Measurements from ENCODE around the gene ZNF765. TPM values are rescaled to one million over a fixed set of nuclear protein-coding genes. Genes with fewer than 3 reads are reported as not detected.

Gene ZNF765
- total and polyA plus RNA-seq, 10 donors: 2.2 to 15.9 (median 11.1) TPM

DNA sequence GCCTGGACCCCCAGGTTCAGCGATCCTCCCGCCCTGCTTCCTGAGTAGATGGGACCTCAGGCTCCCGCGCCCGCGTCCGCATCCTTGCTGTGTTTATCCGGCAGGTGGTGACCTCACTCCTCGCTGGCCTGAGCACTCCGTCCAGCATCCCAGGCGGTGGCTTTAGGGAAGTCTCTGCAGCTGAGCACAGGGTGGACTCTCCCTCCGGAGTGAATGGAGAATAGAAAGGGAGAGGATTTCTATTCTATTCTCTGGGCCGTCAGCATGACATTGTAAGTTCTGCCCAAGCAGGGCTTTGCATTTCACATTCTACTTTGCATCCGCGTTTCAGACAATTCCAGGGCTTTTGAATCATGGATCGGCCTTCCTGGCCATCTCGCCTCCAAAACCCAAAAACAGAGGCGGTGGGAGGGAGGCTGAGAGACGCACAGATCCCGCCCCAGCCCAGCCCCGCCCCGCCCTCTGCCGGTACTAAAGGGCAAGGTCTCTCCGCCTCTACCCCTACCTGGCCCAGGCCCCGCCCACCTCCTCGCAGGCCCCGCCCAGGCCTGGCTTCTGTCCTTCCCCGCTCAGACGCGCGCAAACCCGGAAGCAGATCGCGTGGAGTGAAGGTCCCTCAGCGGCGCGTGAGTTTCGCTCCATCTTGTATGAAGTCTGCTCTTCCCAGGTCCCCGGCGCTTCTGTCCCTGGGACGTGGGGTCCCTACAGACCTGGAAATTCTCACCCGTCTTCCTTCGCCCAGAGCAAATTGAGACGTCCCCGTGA is 29.6 kb upstream of the ZNF765 start, which contains the start of gene ZNF525:
ZNF525 (plus strand) TSS at position 572 of the 765 bp plus-strand sequence. CDS start 6,577 bp downstream, outside the sequence.
- 0 to 8% (median 1%) methylated on average over 31 to 45 of the region's 45 CpGs for whole genome bisulfite sequencing, 5 donors
- TF ChIP-seq, protein P1, sequence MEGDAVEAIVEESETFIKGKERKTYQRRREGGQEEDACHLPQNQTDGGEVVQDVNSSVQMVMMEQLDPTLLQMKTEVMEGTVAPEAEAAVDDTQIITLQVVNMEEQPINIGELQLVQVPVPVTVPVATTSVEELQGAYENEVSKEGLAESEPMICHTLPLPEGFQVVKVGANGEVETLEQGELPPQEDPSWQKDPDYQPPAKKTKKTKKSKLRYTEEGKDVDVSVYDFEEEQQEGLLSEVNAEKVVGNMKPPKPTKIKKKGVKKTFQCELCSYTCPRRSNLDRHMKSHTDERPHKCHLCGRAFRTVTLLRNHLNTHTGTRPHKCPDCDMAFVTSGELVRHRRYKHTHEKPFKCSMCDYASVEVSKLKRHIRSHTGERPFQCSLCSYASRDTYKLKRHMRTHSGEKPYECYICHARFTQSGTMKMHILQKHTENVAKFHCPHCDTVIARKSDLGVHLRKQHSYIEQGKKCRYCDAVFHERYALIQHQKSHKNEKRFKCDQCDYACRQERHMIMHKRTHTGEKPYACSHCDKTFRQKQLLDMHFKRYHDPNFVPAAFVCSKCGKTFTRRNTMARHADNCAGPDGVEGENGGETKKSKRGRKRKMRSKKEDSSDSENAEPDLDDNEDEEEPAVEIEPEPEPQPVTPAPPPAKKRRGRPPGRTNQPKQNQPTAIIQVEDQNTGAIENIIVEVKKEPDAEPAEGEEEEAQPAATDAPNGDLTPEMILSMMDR (IDR thresholded peaks at IDR 0.05 in 8 of 11, conservative IDR thresholded peaks at IDR 0.05 in 3 of 11): peak in 9 of 11 experiments; percentile 8 to 80 (median 62)
- TF ChIP-seq POLR2A (IDR thresholded peaks at IDR 0.05): no peak
- peak; percentile 91 to 93 (median 93) for TF ChIP-seq POLR2AphosphoS5 (IDR thresholded peaks at IDR 0.05)
- Histone ChIP-seq H3K36me3 (peaks cover 0 to 4% (median 0%) of the 10 kb centered on the region in 6 donors), H3K27ac (peak within 1 kb of the TSS; percentile 30 to 88 (median 79)), H3K4me1 (peaks cover 0 to 20% (median 14%) of the 10 kb centered on the region in 6 donors), H3K9me3 (peaks cover 0 to 14% (median 0%) of the 10 kb centered on the region in 8 donors), H3K27me3 (replicated peaks in 1 of 7) (no peaks in the 10 kb centered on the region), H3K4me3 (peak within 1 kb of the TSS; percentile 48 to 90 (median 68))
- intact Hi-C loops (cut with DNase I; ENCODE audit: low total_unique reads): loop anchor here (10.0 kb wide), 1 partner anchor 171 kb away; the partner anchor contains the start of gene ZNF665
- DNase-seq: peak; percentile 99

DNA sequence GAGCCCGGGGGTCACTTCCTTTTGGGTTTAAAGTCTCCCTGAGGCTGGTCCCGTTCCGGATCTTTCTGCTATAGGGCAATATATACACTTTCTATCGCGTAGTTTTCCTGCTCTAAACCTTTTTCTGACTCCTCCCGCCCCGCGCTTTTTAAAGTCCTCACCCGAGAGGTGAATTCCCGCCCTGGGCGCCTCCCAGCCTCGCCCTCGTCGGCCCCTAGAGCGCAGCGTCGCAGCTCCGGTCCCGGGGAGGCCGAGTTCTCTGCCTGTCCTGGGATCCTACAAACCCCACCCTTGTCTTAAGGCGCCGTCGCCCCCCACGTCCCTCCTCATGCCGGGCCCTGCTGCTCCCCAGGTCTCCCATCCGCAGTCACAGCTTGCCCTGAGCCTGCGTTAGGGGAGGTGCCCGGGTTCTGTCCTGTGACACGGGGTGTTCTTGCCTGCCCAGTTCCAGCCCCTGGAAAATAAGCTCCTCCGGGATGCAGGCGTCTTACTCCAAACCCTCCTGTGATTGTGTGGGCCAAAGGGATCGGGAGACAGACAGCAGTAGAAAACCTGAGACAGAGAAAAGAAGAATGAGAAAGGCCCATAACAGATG is 29.0 kb upstream of the ZNF765 start:
- Histone ChIP-seq H3K27ac (peak overlapping the region; percentile 30 to 88 (median 79)), H3K27me3 (replicated peaks in 1 of 7) (no peaks in the 10 kb centered on the region), H3K4me1 (peaks cover 0 to 20% (median 14%) of the 10 kb centered on the region in 6 donors), H3K4me3 (peak overlapping the region; percentile 48 to 90 (median 68)), H3K36me3 (peaks cover 0 to 8% (median 0%) of the 10 kb centered on the region in 6 donors), H3K9me3 (peaks cover 0 to 21% (median 0%) of the 10 kb centered on the region in 8 donors)
- TF ChIP-seq, protein P1 (IDR thresholded peaks at IDR 0.05 in 8 of 11, conservative IDR thresholded peaks at IDR 0.05 in 3 of 11): no peak
- TF ChIP-seq POLR2A (IDR thresholded peaks at IDR 0.05): no peak
- no peak for TF ChIP-seq POLR2AphosphoS5 (IDR thresholded peaks at IDR 0.05)
- WGBS, 5 donors: 0 to 2% (median 1%) methylated on average over 21 to 32 of the region's 32 CpGs
- intact Hi-C loops (cut with DNase I; ENCODE audit: low total_unique reads): loop anchor here (10.0 kb wide), 1 partner anchor 171 kb away; the partner anchor contains the start of gene ZNF665
- peak; percentile 81 for DNase-seq

DNA sequence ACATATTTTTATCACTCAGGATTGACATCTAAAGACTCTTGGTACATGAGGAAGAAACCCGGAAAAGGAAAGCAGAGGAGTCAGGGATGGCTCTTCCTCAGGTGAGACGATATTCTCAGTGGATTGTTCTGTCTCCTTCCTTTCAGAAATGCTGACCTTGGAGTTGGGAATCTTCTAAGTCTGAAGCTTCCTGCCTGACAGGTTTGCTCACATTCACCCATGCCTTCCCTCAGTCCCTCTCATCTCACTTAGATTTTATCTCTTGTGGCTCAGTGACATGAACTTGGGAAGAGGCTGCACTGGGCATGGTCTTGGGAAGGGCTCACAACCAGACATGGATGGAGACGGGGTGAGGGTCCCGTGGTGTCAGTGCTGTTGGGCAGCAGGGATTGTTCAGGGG is 22.8 kb upstream of the ZNF765 start:
- Histone ChIP-seq H3K4me3 (no peak overlapping the region), H3K9me3 (peaks cover 0 to 54% (median 12%) of the 10 kb centered on the region in 8 donors), H3K27me3 (replicated peaks in 1 of 7) (no peaks in the 10 kb centered on the region), H3K4me1 (peaks cover 0 to 1% (median under 1%) of the 10 kb centered on the region in 6 donors), H3K27ac (no peak overlapping the region), H3K36me3 (peaks cover 0 to 64% (median 40%) of the 10 kb centered on the region in 6 donors)
- 91 to 99% (median 92%) methylated on average over 4 of the region's 4 CpGs for WGBS, 5 donors
- no peak for DNase-seq
- TF ChIP-seq, protein P1 (IDR thresholded peaks at IDR 0.05 in 8 of 11, conservative IDR thresholded peaks at IDR 0.05 in 3 of 11): no peak
- no peak for TF ChIP-seq POLR2AphosphoS5 (IDR thresholded peaks at IDR 0.05)
- TF ChIP-seq POLR2A (IDR thresholded peaks at IDR 0.05): no peak
- intact Hi-C loops (cut with DNase I; ENCODE audit: low total_unique reads): no loop called here
